ENCODE results near the gene SNX14.

SNX14 gene

DNA sequence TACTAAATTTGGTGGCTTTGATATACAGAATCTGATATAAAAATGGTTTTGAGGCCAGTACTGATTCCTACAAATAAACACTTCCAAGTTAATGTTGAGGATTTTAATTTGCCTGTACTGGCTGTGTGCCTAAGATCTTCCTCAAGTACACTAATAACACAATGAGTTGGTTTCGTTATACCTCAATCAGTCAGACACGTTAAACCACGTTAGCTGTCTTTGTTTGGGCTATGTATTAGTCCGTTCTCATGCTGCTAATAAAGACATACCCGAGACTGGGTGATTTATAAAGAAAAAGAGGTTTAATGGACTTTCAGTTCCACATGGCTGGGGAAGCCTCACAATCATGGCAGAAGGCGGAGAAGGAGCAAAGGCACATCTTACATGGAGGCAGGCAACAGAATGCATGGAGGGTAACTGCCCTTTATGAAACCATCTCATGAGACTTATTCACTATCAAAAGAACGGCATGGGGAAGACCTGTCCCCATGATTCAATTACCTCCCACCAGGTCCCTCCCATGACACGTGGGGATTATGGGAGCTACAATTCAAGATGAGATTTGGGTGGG, 97.6 kb downstream of the SNX14 start:
- no peak for DNase-seq

DNA sequence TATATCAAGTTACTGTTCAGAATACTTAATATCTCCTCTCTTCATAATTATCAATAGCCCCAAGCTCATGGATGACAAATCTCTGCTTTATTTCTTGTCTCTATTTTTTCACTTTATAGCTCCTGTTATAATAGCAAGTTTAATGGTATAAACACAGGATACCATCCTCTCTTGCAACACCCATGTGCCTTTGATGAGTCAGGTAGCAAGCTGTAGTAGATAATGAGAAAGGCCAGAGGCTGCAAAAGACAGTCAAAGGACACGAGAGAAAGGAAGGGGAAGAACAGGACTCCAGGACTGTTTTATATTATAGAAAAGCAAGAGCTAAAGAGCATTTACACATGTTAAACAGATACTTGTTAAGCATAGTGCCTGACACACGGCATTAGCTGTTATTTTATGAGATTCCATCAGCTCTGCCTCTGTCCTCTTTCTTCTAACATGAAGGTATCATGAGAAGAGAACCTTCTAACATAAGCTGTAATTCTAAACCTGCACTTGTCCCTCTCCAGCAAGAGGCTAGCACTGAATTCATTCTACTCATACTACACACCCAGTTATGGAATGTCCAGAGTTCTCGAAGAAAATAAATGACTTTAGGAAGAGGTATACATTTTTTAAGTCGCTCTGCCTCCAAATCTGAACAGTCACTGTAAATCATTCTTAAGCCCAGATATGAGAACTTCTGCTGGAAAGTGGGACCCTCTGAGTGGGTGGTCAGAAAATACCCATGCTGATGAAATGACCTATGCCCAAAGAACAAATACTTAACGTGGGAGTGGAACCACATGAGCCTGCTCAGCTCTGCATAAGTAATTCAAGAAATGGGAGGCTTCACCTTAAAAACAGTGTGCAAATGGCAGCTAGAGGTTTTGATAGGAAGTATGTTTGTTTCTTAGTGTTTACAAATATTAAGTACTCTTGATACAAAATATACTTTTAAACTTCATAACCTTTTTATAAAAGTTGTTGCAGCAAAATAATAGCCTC, 98.8 kb downstream of the SNX14 start:
- no peak for DNase-seq

DNA sequence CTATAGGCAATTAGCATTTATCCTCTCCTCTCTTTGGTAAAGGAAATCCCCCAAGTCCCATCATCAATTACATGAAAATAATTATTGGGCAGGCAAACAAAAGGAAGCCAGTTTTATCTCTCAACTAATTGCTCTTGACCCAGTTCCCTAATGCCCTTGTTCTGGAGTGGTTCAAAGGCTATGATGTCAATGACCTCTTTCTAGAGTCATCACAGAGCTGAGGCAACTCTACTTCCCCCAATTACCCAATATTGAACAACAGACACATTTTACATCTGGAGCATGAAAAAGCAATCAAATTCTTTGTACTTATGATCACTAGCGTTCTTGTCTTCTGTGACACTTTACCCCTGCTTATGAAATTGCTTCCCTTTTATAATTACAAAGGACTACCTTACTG, 100.3 kb downstream of the SNX14 start:
- DNase-seq = no peak

DNA sequence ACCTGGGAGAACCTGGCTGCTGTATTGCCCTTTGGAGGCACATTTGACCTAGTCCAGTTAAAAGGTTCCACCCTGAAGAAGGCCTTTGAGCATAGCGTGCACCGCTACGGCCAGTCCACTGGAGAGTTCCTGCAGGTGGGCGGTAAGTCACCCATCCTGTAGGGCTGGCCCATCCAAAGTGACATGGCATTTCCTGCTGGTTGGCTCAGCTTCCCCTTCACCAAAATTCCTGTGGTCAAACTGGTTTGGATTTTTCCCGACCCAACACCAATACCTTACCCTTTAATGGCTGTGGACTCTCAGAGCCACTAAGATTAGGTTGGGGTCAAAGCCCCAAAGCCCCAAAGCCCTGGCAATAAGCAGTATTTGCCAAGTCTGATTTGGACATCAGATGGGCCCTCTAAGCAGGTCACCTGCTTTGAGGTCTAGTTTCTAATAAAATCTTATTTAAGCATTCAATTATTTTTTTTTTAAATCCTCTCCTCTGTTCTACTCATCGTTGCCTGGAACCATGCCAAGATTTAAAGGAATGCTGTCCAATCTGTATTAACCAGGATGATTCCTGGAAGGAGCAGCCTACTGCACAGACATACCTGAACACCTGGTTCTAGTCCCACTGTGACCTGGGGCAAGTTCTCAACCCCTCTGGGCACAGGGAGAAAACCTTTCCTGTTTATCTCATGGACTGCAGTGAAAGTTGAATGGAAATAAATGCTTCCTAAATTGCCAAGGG, 103.0 kb downstream of the SNX14 start:
- DNase-seq = no peak

DNA sequence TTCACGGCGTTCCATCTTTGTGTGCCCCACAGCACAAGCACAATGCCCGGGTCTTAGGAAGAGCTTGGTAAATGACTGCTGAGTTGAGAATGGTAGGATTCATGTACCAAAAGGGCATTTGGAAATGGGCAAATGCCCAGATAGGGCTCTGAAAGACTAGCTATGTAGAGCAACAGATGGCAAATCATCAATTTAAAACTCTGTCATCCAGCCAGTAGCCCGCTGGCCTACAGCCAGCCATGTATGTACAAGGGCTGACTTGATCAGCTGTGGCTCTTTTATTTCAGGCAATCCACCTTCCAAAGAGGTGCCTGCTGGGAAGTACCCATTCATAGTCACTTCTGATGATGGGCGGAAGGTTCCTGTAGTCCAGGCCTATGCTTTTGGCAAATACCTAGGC, 108.7 kb downstream of the SNX14 start:
- DNase-seq = no peak

DNA sequence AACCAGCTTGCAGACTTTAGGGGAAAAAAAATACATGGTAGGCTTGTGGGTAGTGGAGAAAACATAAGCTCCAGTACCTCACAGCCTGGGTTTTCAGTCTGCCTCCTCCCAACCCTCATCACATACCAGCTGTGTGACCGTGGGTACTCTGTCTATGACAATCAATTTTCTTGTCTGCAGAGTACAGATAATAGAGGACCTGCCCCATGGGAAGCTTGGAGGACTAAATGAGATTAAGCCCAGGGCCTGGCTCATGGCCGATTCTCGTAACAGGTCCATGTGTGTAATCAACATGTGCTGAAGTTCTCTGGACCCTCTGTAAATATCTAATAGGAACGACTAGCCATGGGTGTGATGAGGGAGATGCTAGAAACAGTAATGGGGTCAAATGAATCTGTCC, 109.8 kb downstream of the SNX14 start:
- no peak for DNase-seq

DNA sequence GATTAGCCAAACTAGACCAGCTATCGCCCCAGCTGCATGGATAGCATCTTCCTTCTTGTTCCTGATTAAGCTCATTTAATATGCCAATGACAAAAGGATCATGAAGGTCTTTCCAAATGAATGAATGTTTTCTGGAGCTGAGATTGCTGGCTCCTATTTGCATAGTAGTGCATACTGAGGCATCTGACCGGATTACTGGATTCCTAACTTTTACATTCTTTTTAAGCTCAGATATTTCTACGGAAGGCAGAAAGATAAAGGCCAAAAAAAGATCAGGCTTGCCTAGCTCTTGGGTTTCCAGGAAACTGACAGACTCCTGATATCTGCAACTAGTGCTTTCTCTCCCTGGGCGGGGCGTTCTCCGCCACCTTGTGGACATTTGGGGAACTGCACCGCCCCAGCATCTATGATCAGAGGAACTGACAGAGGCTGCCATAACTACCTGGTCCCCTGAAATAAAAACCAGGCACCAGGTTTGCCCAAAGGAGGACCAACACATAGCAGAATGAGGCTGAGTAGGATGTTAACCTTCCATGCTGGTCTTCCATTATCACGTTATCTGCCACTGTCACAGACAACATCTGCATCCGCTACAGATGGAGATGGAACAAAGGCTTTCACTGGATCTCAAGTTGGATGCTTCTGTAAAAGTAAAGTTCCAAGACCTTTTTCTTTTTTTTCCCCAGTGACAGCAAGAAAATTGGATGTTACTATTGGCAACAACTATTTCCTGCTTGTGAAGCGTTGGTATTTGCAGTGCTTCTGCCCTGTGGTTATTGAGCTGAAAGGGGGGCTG, 110.6 kb downstream of the SNX14 start:
- DNase-seq = no peak

DNA sequence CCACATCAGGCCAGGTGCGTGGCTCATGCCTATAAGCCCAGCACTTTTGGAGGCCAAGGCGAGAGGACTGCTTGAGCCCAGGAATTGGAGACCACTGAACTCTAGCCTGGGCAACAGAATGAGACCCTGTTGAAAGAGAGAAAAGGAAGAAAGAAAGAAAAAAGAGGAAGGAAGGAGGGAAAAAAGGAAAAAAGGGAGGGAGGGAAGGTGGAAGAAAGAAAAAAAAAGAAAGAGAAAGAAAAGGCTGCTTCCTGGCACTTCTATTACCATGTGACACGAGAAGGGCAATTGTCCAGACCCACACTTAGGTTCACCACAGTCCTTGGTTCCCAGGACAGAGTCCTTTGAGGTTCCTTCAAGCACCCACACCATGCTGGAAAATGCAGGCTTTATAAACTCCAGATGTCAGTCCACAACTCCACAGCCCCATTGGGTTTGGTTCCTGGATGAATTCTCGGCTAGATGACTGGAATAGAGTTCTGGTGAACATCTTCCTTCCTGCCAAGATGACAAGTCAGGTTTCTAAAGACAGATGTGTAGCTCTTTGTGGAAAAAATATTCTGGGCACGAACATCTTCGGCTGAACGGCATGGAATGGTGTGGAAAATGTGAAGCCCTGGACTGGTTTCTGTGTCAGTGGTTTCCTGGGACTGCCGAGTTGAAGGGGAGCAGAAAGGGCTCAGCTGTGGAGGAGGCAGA, 111.3 kb downstream of the SNX14 start:
- DNase-seq = no peak

DNA sequence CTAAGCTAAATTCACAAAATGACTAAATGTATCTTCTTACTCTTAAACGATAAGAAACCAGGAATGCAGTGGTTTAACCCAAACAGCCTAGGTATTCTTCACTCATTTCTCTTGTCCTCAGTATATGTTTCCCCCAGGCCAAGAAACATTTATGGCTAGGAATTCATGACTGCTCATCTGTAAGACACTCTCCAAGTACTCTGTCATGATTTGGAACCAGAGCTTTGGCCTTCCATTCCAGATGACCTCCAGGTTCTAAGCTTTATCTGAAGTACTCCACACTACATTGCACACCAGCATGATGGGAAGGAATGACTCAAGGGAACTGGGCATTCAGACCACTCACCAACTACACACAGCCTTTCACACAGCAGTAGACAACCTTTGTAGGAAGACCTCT, 114.5 kb downstream of the SNX14 start:
- no peak for DNase-seq

DNA sequence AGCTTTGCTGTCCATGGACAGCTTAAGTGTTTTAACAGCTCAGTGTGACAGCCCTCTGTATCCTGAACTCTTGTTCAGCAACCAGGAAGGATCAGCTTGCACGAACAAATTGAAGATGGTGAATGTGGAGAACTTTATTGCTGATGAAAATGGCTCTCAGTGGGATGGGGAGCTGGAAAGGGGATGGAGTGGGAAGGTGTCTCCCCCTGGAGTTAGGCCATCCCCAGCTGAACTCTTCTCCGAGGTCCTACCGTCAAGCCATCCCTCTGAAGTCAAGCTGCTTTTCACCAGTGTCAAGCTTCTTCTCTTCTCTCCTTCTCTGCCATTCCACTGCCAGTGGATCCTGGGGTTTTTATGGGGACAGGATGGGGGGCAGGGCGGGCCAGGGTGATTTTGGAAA, 117.1 kb downstream of the SNX14 start:
- DNase-seq = no peak

DNA sequence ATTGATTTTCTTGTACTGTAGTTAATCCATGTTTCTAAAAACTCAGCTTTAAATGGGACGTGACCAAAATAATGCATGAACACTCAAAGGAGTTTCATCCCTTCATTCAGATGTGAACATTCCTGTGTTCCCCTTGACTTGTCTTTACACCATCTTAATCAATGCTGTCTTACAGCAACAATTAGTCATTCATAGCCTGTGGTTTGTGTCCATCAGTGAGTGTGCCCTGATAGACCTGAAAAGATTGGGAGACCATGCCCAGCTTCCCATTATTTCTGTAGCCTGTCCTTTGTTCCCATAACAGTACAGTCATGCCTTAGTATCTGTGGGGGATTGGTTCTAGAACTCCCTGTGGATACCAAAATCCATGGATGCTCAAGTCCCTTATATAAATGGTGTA, 119.9 kb downstream of the SNX14 start:
- DNase-seq = no peak

DNA sequence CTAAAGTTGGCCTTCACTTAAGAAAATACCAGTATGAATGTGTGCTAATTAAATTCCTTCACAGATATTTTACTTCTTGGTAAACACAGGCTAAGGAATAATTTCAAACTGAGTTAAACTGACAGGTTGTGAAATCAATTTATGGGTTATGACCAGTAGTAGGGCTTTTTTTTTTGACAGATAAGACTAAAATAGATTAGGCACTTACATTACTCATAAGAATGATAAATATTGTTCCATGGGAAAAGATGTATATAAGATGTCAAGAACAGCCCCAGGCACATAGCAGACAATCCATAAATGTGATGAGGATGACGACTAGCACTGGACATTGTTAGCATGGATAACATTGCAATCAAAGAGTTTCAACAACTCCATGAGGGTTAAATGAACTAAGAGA, 120.9 kb downstream of the SNX14 start:
- DNase-seq = no peak

DNA sequence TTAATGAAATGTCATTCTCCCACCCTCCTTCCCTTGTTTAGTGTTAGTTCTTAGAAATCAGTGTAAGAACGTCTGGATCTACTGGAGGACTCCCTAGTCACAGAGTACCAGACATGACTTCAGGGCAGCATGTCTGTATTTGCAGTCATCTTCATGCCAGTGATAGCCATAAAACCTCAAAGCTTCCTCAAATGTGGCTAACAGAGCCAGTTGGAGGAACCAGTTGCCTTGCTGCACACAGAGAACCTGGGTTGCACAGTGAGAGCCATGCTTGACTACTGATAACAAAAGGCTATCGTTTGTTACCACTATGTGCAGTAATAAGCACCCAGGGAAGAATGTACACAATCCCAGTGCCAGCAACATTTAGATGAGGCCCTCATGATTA, 123.6 kb downstream of the SNX14 start:
- DNase-seq = no peak

DNA sequence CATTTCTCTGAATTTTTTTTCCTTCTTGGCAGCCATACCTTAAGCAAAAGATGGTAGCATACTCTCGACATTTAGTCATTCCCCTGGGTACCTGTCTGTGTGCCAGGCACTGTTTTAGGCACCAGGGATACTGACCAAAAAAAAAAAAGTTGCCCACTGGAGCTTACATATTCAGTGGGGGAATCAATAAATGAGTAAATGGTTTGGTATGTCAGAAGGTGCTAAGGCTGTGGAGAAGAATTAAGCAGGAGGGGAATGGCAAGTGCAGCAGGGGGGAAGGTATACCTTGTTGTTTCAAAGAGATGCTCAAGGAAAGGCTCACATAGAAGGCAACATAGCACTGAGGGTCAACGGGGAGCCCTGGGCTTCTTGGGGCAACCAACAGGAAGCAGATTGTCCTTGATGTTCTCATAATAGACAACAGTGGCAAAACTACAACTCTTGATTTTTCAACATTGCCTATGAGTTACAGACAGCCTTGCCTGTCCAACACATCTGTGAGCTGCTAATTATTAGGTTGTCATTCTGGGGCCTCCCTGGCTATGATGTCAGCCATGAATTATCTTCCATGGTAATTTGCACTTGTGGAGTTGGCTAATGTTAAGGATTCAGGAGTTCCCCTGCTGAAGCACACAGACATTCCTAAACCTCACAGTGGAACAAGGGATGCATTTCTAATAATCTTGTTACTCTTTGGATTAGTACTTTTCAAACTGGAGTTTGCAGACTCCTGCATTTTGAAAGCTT, 124.2 kb downstream of the SNX14 start:
- no peak for DNase-seq

DNA sequence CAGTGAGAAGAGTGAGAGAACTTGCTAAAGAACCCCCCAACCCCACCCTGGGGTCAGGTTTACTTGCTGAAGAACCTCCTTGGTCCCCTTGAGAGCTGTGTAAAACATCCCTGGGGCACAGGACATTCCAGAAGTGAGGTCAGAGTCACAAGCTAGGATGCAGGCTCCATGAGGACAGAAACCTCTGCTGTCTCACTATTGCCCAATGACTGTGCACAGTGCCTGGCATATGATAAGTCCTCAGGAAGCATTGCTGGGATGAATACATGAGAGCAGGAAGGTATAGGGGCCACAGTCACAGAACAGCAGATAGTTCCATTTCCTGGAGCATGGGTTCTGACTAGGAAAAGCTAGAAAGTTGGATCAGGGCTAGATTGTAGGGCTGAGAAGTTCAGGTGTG, 125.3 kb downstream of the SNX14 start:
- DNase-seq = no peak

DNA sequence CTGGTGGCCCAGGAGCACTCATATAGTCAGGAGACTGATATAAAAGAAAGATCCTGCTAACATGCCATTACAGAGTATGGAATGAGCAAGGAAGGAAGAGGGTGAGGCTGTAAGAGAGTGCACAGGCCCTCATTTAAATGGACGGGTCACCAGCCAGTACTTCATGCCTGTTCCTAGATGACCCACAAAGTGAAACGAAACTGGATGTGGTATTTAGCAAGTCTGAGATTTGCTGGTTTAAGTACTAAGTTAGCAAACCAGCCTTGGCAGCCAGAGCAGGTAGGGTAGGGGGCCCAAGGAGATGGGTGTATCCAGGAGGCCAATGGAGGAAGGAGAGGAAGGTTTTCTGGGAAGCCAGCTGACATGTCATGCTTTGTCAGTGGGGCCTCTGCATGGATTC, 127.9 kb downstream of the SNX14 start:
- DNase-seq = no peak

DNA sequence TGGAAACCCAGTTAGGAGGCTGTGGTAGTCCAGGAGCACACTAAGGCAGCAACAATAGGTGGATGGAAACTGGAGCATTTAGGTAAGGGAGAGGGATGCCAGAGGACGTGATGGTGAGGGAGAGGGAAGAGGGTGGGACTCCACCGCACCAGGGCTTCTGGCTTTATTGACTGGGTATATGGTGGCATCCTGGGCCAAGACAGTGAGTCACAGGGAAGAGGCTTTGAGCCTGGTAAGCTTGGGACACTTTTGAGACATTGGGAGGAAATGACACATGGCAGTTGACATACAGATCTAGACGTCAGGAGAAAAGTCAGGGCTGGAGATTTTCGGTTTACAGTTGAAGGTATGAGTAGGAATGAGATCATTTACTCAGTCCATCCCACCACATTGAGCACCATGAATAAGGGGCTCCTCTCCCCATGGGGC, 128.9 kb downstream of the SNX14 start:
- no peak for DNase-seq

DNA sequence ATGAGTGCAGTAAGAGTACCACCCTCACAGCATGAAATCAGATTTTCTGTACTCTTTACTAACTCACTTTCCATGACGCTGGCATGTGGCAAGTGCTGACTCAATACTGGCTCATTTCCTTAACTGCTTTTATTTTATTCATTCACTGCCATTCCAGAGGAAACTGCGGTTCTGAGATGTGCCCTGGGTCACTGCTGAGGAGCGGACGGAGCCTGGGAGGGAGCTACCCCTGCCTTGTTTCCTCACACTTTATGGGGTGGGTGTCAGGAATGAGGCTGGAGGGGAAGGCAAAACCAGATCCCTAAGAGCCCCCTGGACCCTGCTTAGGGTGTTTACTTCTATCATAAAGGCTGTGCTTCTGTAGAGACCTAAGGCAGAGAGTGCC, 129.4 kb downstream of the SNX14 start:
- no peak for DNase-seq

DNA sequence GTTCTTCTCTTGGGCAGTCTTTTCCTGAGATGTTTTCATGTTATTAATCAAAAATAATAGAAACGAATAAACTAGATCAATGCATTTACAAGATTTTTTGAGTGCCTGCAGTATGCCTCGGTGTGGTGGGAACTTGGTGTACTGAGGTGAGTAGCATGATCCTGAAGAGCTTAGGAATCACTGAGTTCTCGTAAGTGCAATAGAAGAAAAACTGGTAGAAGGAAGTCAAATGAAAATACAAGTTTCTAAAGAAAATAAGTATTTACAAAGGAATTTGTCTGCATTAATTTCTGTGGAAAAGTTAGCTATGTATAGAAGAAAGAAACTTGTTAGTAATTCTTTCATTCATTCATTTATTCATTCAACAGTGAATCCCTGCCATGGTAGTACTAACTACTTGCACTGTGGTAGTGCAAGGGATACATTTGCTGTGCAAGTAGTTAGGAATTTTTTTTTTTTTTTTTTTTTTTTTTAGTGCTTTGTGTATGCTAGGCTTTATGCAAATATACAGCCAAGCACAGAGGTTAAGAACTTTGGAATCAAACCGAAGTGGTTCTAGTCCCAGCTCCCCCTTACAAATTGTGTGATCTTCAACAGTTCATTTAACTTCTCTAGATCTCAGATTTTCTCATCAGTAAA, 129.9 kb downstream of the SNX14 start:
- DNase-seq = no peak

DNA sequence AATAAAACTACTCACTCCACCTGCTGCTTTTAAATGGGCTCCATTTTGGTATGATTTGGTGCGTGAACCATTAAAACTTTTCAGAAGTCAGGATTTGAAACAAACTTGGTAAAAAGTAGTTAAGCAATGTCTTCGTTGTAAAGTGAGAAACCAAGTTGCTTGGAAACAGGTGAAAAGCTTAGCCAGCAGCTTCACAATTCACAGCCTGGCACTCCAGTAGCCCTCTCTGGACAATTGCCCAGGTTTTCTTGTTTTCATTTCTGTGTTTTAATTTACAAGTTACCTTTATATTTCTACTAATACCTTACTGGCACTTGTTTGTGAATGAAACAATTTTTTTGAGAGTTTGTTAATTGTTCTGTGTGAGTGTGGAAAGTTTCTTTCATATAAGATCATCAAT, 131.0 kb downstream of the SNX14 start:
- no peak for DNase-seq

DNA sequence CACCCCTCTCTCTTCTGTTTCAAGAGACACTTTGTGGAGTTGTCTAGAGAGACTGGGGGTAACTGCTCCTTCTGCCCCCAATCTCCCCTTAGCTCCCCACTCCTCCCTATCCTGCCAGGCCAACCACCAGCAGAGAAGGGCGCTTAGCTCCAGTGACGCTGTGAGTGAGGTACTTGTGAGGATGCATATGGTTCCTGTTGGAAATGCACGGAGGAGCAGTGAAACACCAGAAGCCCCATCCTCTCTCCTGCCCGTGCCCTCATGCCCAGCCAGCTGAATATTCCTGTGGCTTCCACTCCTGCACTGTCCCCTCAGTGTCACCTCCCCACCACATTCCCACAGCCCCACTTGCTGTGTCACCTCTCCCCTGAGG, 131.9 kb downstream of the SNX14 start:
- no peak for DNase-seq

Data from NCI-H187 treated with DMSO at 0.1 percent for 48 hours (cell line).